ENCODE data around the gene EXOC4.

- TF ChIP-seq CTCF (tag by site-specific recombination; IDR thresholded peaks at IDR 0.05) (no peak), ZXDB (tag by site-specific recombination; IDR thresholded peaks at IDR 0.05) (peak; percentile 100), ZNF585B (tag by site-specific recombination; IDR thresholded peaks at IDR 0.05) (no peak), ZBTB6 (tag by site-specific recombination; IDR thresholded peaks at IDR 0.05) (0 out of 2 replicates have a peak, but pooled peaks have one; percentile 15), BCL11B (tag by site-specific recombination; IDR thresholded peaks at IDR 0.05; ENCODE audit: low read depth) (peak; percentile 99), ZNF19 (tag by site-specific recombination; IDR thresholded peaks at IDR 0.05; ENCODE audit: low read depth) (peak; percentile 98), ZNF311 (tag by site-specific recombination; IDR thresholded peaks at IDR 0.05; ENCODE audit: borderline replicate concordance) (no peak), GLI2 (tag by site-specific recombination; IDR thresholded peaks at IDR 0.05; ENCODE audit: borderline replicate concordance, low read depth) (peak; percentile 100), KLF1 (tag by site-specific recombination; IDR thresholded peaks at IDR 0.05) (peak; percentile 77), REST (tag by site-specific recombination; IDR thresholded peaks at IDR 0.05) (peak; percentile 32), KLF16 (tag by site-specific recombination; IDR thresholded peaks at IDR 0.05) (peak; percentile 97)
Measured at GRCh38 chr7:133491846-133492652, 239.2 kb downstream of the EXOC4 start.
